GM12864 (cell line): ENCODE measurements around the gene SCN8A.

Experiments
- DNase-seq: peaks from one replicate; pipeline ENCODE4 v3.0.0-alpha.2; 2011; ENCODE audit warnings: low read depth
- H3K4me3 ChIP-seq: 2 replicates; pipeline ENCODE4 v1.5.1; 2011; ENCODE audit warnings: mild to moderate bottlenecking, low read depth, low read length, control low read depth
- TF ChIP-seq, protein P1 (sequence below): IDR thresholded peaks from 2 replicates; pipeline ENCODE4 v1.5.1; 2011; ENCODE audit warnings: low read depth, mild to moderate bottlenecking, moderate library complexity, low read length, control low read depth, inconsistent platforms; ENCODE audit errors: missing control alignments

The SCN8A gene

DNA sequence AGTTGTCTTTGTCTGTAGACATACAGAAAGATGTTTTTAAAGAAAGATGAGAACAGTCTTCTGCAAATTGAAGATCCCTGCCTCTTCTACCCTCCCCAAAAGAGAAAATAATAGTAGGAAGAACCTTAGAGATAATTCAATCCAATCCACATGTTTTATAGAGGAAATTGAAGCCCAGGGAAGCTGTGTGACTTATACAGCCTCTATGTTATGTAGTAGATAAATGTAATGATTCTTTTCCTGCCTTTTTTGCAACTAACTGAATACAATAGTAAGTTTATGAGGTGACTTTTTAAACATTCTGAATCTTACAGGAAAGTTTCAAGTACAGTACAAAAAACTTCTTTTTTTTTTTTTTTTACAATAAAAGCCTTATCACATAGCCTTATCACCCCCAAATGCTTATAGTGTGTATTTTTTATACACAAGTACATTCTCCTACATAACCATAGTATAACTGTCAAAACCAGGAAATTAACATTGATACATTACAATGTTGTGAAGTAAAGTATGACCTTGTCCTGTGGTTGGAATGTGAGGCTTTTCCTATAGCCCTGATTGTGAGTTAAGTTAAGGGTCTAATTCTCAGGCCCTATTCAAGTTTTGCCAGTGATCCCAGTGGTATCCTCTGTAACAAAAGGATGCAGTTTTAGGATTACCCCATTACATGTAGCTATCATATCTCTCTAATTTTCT, 163.1 kb downstream of the SCN8A start:
- H3K4me3 ChIP-seq: no peak overlapping the region
- TF ChIP-seq, protein P1, sequence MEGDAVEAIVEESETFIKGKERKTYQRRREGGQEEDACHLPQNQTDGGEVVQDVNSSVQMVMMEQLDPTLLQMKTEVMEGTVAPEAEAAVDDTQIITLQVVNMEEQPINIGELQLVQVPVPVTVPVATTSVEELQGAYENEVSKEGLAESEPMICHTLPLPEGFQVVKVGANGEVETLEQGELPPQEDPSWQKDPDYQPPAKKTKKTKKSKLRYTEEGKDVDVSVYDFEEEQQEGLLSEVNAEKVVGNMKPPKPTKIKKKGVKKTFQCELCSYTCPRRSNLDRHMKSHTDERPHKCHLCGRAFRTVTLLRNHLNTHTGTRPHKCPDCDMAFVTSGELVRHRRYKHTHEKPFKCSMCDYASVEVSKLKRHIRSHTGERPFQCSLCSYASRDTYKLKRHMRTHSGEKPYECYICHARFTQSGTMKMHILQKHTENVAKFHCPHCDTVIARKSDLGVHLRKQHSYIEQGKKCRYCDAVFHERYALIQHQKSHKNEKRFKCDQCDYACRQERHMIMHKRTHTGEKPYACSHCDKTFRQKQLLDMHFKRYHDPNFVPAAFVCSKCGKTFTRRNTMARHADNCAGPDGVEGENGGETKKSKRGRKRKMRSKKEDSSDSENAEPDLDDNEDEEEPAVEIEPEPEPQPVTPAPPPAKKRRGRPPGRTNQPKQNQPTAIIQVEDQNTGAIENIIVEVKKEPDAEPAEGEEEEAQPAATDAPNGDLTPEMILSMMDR: no peak
- no peak for DNase-seq

DNA sequence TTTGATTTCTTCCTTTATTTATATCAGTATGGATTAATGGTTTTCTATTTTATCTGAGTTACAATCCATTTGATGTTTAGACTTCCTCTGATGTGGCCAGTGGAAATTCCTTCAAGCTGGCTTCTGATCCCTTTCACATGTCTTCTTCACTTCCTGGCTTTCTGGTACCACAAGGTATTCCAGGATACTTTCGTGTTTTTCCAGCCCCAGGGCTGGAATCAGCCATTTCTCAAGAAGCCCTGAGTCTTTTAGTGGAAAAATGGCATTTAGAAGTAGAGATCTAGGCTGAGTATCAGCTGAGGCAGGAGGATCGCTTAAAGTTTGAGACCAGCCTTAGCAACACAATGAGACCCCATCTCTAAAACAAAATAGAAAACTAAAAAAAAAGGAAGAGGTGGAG, 164.2 kb downstream of the SCN8A start:
- H3K4me3 ChIP-seq: no peak overlapping the region
- no peak for DNase-seq
- TF ChIP-seq, protein P1: no peak

DNA sequence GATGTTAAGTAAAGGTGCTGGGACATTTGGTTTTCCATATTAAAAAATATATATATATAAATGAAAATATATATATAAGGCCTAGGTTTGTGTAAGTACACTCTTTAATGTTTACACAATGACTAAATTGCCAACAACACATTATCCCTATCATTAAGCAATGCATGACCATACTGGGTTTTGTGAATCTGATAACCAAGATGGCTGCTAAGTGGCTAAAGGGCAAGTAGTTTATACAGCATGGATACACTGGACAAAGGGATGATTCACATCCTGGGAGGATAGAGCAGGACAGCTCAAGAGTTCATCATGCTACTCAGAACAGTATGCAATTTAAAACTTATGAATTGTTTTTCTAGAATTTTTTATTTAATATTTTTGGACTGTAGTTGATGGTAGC, 168.1 kb downstream of the SCN8A start:
- DNase-seq: no peak
- TF ChIP-seq, protein P1: no peak
- H3K4me3 ChIP-seq: no peak overlapping the region

DNA sequence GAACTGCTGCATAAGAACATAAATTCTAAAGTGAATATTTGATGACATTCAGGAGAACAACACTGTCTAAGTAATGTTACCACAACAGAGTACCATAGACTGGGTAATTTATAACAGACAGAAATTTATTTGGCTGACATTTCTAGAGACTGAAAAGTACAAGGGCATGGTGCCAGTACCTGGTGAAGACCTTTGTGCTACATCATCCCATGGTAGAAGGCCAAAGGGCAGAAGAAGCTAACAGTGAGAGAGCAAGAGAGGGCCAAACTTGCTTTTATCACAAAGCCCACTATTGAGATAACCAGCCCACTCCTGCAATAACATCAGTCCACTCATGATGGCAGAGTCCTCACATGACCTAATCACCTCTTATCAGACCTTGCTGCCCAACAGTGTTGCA, 168.7 kb downstream of the SCN8A start:
- TF ChIP-seq, protein P1: no peak

DNA sequence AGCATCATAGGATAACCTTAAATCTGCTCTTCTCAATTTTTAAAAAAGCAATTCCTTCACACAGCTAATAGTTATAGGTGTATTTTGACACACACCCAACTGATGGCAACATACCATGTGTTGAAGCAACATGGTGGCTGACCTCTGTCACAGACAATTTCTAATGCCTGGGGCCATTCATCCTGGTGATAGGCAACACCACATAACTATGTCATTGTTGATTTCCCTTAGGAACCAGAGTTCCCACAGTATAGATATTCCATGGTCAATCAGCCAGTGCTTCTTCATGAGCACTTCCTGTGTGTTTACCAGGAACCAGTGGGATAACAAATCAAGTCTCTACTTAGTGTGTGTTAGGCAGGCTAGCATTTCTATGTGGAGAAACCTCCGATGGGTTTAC, 169.2 kb downstream of the SCN8A start:
- no peak for DNase-seq
- TF ChIP-seq, protein P1: no peak
- H3K4me3 ChIP-seq: no peak overlapping the region

More for the DNA sequence above, 168.7 kb downstream of the SCN8A start:
- DNase-seq: no peak
- no peak overlapping the region for H3K4me3 ChIP-seq

DNA sequence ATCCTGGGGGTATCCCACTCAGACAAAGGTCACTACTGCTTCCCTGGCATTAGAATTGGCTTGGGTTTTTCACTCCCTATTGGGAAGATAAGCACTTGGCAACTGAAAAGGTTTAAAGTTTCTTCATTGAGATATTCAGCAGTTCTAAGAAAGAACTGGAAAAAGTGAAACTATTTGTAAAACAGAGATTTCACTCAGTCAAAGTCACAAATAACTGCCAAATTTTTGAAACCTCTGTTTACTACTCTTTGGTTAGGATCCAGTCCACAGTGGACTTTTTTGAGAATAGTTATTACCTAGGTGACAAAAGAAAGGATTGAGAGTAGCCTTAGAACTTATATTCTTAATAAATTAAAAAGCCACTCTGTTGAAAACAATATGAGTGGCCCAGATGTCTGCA, 172.7 kb downstream of the SCN8A start:
- TF ChIP-seq, protein P1: no peak
- H3K4me3 ChIP-seq: no peak overlapping the region
- no peak for DNase-seq

DNA sequence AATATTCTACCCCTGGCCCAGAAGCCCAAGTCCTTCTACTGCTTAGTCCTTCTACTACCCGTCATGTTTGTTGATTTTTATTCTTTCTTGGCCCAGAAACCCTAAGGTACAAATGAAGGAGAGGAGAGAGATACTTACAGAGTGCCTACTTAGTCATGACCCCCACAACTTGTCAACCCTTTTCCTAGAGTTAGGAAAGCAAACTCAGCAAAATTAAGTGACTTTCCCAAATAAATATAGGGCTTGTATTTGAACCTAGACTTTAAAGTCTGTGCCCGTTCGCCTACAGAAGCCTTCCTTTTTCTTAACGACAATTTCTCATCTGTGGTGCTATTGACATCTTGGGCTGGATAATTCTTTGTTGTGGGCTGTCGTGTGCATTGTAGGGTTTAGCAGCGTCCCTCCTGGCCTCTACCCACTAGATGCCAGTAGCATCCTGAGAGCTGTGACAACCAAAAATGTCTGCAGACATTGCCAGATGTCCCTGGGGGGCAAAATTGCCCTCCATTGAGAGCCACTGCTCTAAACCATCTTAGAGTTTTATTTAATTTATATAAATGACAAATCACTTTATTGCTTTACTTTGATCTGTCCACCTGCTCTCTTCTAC, 175.1 kb downstream of the SCN8A start:
- no peak for DNase-seq
- TF ChIP-seq, protein P1: no peak
- no peak overlapping the region for H3K4me3 ChIP-seq
